Neural cell (in vitro differentiated cells): ENCODE results near the gene EIF5. TPM values are rescaled to one million over a fixed set of nuclear protein-coding genes. Genes with fewer than 3 reads are reported as not detected.

Source experiments
- H2AFZ ChIP-seq: fragments of 200-600, 300-800 bp; sonication (generic), shearing (Covaris generic); 2 replicates; pipeline ENCODE4 v1.6.0; 2014; ENCODE audit warnings: low read depth, mild to moderate bottlenecking, antibody characterized with exemption, low read length, moderate library complexity
- H3F3A ChIP-seq: fragments of 200-600 bp; shearing (Covaris generic); 2 replicates; pipeline ENCODE4 v1.6.1; 2016; ENCODE audit warnings: mild to moderate bottlenecking, moderate library complexity, mixed read lengths, antibody characterized with exemption, low read length; ENCODE audit not compliant: insufficient read depth, poor library complexity, severe bottlenecking
- H3K27ac ChIP-seq: fragments of 200-600, 300-800 bp; sonication (generic), shearing (Covaris generic); 2 replicates; pipeline ENCODE4 v1.5.1; 2014; ENCODE audit warnings: mild to moderate bottlenecking, low read length, moderate library complexity
- H3K27me3 ChIP-seq: fragments of 300-800, 200-600 bp; sonication (generic), shearing (Covaris generic); 2 replicates; pipeline ENCODE4 v1.6.0; 2014; ENCODE audit warnings: mild to moderate bottlenecking, low read depth, low read length, moderate library complexity; ENCODE audit not compliant: insufficient read depth
- H3K36me3 ChIP-seq: fragments of 300-800, 200-600 bp; sonication (generic), shearing (Covaris generic); 2 replicates; pipeline ENCODE4 v1.5.1; 2014; ENCODE audit warnings: mild to moderate bottlenecking, antibody characterized with exemption, low read length, moderate library complexity; ENCODE audit not compliant: insufficient read depth
- H3K4me2 ChIP-seq: fragments of 300-800, 200-600 bp; sonication (generic), shearing (Covaris generic); 2 replicates; pipeline ENCODE4 v1.6.0; 2014; ENCODE audit warnings: mild to moderate bottlenecking, low read length
- H3K4me3 ChIP-seq: fragments of 300-800, 200-600 bp; sonication (generic), shearing (Covaris generic); 2 replicates; pipeline ENCODE4 v1.5.1; 2014; ENCODE audit warnings: mild to moderate bottlenecking, low read length, moderate library complexity
- H3K79me2 ChIP-seq: fragments of 200-600 bp; shearing (Covaris generic); replicated peaks from 2 replicates; pipeline ENCODE4 v1.6.0; 2014; ENCODE audit warnings: mild to moderate bottlenecking, low read length, moderate library complexity; ENCODE audit not compliant: insufficient read depth
- H3K9ac ChIP-seq: fragments of 300-800, 200-600 bp; sonication (generic), shearing (Covaris generic); 2 replicates; pipeline ENCODE4 v1.6.1; 2016; ENCODE audit warnings: mild to moderate bottlenecking, low read length, mixed read lengths
- H3K9me2 ChIP-seq: fragments of 200-600 bp; shearing (Covaris generic); 2 replicates; pipeline ENCODE4 v1.6.1; 2016; ENCODE audit warnings: mild to moderate bottlenecking, low read length, mixed read lengths; ENCODE audit not compliant: insufficient read depth
- H3K9me3 ChIP-seq: fragments of 200-600, 300-800 bp; sonication (generic), shearing (Covaris generic); 2 replicates; pipeline ENCODE4 v1.6.1; 2016; ENCODE audit warnings: mild to moderate bottlenecking, mixed run types, low read length, moderate library complexity, mixed read lengths
- H4K20me1 ChIP-seq: fragments of 200-600 bp; shearing (Covaris generic); 2 replicates; pipeline ENCODE4 v1.6.1; 2016; ENCODE audit warnings: mild to moderate bottlenecking, mixed run types; ENCODE audit not compliant: insufficient read depth
- EP300 ChIP-seq: fragments of 450-650 bp; conservative IDR thresholded peaks from 2 replicates; pipeline ENCODE4 v1.6.1; 2014; ENCODE audit warnings: antibody characterized with exemption, mild to moderate bottlenecking, moderate library complexity; ENCODE audit not compliant: poor library complexity, severe bottlenecking
- EZH2 ChIP-seq: fragments of 200-600, 300-800 bp; shearing (Covaris generic), sonication (generic); IDR thresholded peaks from 2 replicates; pipeline ENCODE4 v1.6.1; 2014; ENCODE audit warnings: antibody characterized with exemption, low read length, borderline replicate concordance, mild to moderate bottlenecking; ENCODE audit not compliant: insufficient read depth, poor library complexity, severe bottlenecking
- MXI1 ChIP-seq: fragments of 450-650 bp; conservative IDR thresholded peaks from 2 replicates; pipeline ENCODE4 v1.6.1; 2014; ENCODE audit warnings: antibody characterized with exemption, mild to moderate bottlenecking; ENCODE audit not compliant: poor library complexity, severe bottlenecking
- POLR2AphosphoS5 ChIP-seq: IDR thresholded peaks from 2 replicates; pipeline ENCODE4 v1.6.1; 2012
- RAD21 ChIP-seq: fragments of 450-650 bp; conservative IDR thresholded peaks from 2 replicates; pipeline ENCODE4 v1.6.1; 2014; ENCODE audit warnings: antibody characterized with exemption, mild to moderate bottlenecking, moderate library complexity
- SMC3 ChIP-seq: fragments of 450-650 bp; conservative IDR thresholded peaks from 2 replicates; pipeline ENCODE4 v1.6.1; 2014; ENCODE audit warnings: antibody characterized with exemption, mild to moderate bottlenecking, moderate library complexity; ENCODE audit not compliant: poor library complexity
- TAF1 ChIP-seq: IDR thresholded peaks from 2 replicates; pipeline ENCODE4 v1.6.1; 2012; ENCODE audit warnings: low read depth
- polyA plus RNA-seq: library from polyadenylated mRNA; depleted of rRNA; stranded (reverse); fragments of >200 nt; gene quantifications from 2 replicates; pipeline ENCODE4 v1.2.3, GENCODE V29; 2014
- TF ChIP-seq, protein P1 (sequence below): fragments of 450-650 bp; IDR thresholded peaks from 2 replicates; pipeline ENCODE4 v1.5.1; 2014; ENCODE audit warnings: antibody characterized with exemption, mild to moderate bottlenecking, moderate library complexity; ENCODE audit not compliant: poor library complexity, severe bottlenecking
- TF ChIP-seq, protein P2 (sequence below): IDR thresholded peaks from 2 replicates; pipeline ENCODE4 v1.6.1; 2012; ENCODE audit warnings: borderline replicate concordance

Gene EIF5
- polyA plus RNA-seq, 1 donor from 2014 or later, result 188 TPM

DNA sequence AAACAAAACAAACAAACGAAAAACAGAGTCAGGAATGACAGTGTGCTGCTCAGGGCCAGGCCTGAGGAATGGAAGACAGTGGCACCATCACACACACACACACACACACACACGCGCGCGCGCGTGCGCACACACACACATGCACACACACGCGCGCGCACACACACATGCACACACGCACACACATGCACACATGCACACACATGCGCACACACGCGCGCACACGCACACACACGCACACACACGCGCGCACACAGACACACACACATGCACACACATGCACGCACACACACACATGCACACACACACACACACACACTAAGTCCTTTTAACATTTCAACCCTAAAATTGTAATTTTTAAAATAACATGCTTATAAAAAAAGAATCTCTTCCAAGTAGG is 38.0 kb downstream of the EIF5 start:
- H4K20me1 ChIP-seq, result no peaks in the 10 kb centered on the region
- H3K9ac ChIP-seq, result no peak overlapping the region
- H2AFZ ChIP-seq, result no peak overlapping the region
- no peak overlapping the region for H3K4me2 ChIP-seq
- H3K9me2 ChIP-seq, result no peaks in the 10 kb centered on the region
- H3K36me3 ChIP-seq, result no peaks in the 10 kb centered on the region
- H3K27me3 ChIP-seq, result no peaks in the 10 kb centered on the region
- no peak overlapping the region for H3K27ac ChIP-seq
- H3K79me2 ChIP-seq, result no peaks in the 10 kb centered on the region
- H3K9me3 ChIP-seq, result no peaks in the 10 kb centered on the region
- H3K4me3 ChIP-seq, result no peak overlapping the region
- TF ChIP-seq MXI1 (no peak), EP300 (no peak), EZH2 (no peak), TAF1 (no peak), SMC3 (no peak), POLR2AphosphoS5 (no peak), RAD21 (no peak)
- TF ChIP-seq, protein P1, sequence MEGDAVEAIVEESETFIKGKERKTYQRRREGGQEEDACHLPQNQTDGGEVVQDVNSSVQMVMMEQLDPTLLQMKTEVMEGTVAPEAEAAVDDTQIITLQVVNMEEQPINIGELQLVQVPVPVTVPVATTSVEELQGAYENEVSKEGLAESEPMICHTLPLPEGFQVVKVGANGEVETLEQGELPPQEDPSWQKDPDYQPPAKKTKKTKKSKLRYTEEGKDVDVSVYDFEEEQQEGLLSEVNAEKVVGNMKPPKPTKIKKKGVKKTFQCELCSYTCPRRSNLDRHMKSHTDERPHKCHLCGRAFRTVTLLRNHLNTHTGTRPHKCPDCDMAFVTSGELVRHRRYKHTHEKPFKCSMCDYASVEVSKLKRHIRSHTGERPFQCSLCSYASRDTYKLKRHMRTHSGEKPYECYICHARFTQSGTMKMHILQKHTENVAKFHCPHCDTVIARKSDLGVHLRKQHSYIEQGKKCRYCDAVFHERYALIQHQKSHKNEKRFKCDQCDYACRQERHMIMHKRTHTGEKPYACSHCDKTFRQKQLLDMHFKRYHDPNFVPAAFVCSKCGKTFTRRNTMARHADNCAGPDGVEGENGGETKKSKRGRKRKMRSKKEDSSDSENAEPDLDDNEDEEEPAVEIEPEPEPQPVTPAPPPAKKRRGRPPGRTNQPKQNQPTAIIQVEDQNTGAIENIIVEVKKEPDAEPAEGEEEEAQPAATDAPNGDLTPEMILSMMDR, result no peak
- TF ChIP-seq, protein P2, sequence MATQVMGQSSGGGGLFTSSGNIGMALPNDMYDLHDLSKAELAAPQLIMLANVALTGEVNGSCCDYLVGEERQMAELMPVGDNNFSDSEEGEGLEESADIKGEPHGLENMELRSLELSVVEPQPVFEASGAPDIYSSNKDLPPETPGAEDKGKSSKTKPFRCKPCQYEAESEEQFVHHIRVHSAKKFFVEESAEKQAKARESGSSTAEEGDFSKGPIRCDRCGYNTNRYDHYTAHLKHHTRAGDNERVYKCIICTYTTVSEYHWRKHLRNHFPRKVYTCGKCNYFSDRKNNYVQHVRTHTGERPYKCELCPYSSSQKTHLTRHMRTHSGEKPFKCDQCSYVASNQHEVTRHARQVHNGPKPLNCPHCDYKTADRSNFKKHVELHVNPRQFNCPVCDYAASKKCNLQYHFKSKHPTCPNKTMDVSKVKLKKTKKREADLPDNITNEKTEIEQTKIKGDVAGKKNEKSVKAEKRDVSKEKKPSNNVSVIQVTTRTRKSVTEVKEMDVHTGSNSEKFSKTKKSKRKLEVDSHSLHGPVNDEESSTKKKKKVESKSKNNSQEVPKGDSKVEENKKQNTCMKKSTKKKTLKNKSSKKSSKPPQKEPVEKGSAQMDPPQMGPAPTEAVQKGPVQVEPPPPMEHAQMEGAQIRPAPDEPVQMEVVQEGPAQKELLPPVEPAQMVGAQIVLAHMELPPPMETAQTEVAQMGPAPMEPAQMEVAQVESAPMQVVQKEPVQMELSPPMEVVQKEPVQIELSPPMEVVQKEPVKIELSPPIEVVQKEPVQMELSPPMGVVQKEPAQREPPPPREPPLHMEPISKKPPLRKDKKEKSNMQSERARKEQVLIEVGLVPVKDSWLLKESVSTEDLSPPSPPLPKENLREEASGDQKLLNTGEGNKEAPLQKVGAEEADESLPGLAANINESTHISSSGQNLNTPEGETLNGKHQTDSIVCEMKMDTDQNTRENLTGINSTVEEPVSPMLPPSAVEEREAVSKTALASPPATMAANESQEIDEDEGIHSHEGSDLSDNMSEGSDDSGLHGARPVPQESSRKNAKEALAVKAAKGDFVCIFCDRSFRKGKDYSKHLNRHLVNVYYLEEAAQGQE, result no peak
- H3F3A ChIP-seq, result no peaks in the 10 kb centered on the region

DNA sequence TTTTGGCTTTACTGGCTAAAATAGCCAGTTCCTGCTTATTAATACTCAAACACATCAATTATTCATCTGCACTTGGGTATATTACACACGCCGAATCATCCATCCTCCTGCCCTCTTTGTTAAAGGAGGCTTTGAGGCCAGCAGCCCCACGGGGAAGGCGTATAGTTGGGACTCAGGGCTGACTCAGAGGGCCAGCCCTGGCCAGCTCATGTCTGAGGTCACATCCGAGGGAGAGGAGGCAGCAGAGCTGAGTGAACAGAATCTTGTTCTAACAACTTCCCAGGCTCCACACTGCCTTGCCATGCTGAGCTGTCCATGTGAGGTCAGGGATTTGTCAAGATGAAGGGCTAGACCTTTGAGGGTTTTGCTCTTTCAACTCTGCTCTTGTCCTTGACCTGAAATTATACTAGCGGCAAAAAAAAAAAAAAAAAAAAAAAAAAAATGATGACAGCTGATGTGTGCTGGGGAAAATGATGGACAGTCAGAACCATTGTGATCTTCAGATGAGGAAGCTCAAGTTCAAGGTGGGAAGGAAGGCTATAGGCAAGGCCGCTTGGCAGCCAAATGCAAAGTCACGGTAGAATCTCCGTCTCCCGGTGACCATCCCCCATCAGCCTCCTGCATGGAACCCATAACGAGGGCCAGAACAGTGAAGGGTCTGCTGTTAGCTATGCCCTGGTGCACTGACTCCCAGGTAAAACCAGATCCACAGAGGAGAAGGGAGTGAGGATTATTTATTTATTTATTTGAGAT is 38.7 kb downstream of the EIF5 start:
- no peaks in the 10 kb centered on the region for H3F3A ChIP-seq
- no peak overlapping the region for H3K4me3 ChIP-seq
- TF ChIP-seq TAF1 (no peak), RAD21 (no peak), POLR2AphosphoS5 (no peak), EP300 (no peak), MXI1 (no peak), SMC3 (no peak), EZH2 (no peak)
- TF ChIP-seq, protein P2, result no peak
- TF ChIP-seq, protein P1, result no peak
- no peak overlapping the region for H2AFZ ChIP-seq
- H3K9me3 ChIP-seq, result no peaks in the 10 kb centered on the region
- no peaks in the 10 kb centered on the region for H4K20me1 ChIP-seq
- H3K27me3 ChIP-seq, result no peaks in the 10 kb centered on the region
- H3K4me2 ChIP-seq, result no peak overlapping the region
- H3K9me2 ChIP-seq, result no peaks in the 10 kb centered on the region
- no peaks in the 10 kb centered on the region for H3K36me3 ChIP-seq
- H3K27ac ChIP-seq, result no peak overlapping the region
- H3K79me2 ChIP-seq, result no peaks in the 10 kb centered on the region
- H3K9ac ChIP-seq, result no peak overlapping the region
